ENCODE results near the gene HIBCH.
"Not testable (repeated sequence)": the region's sequence is repeated elsewhere in the genome, so short reads cannot be mapped to it uniquely, and the experiment has no call there.

Gene HIBCH

GRCh38 chr2:190313880-190314279, 5.7 kb downstream of the HIBCH start:
- H3K36me3 ChIP-seq (ENCODE audit: insufficient read depth, low read length), result peaks cover 13% of the 10 kb centered on the region

DNA sequence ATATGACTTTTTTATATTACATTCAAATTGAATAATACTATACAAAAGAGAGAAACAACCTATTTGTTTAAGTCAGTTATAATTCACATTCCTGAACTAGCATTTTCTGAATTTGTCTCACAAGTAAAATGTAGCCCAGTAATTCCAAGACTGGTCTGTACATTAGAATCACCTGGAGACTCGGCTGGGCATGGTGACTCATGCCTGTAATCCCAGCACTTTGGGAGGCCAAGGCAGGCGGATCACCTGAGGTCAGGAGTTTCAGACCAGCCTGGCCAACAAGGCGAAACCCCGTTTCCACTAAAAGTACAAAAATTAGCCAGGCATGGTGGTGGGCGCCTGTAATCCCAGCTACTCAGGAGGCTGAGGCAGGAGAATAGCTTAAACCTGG, 7.0 kb downstream of the HIBCH start:
- H2AFZ ChIP-seq (ENCODE audit: low read depth, low read length); H3K4me3 ChIP-seq (ENCODE audit: low read length); H3K9me3 ChIP-seq (ENCODE audit: low read length); H3K27me3 ChIP-seq (ENCODE audit: insufficient read depth, low read length); H3K4me1 ChIP-seq (ENCODE audit: insufficient read depth, low read length): not testable (repeated sequence)
- H3K36me3 ChIP-seq (ENCODE audit: insufficient read depth, low read length), result peaks cover 20% of the 10 kb centered on the region

More at GRCh38 chr2:190313880-190314279, 5.7 kb downstream of the HIBCH start:
- Histone ChIP-seq H2AFZ (ENCODE audit: low read depth, low read length) (no peak overlapping the region), H3K4me3 (ENCODE audit: low read length) (no peak overlapping the region), H3K27me3 (ENCODE audit: insufficient read depth, low read length) (no peaks in the 10 kb centered on the region), H3K9me3 (ENCODE audit: low read length) (no peaks in the 10 kb centered on the region), H3K4me1 (ENCODE audit: insufficient read depth, low read length) (peaks cover 8% of the 10 kb centered on the region)

- Histone ChIP-seq H3K4me3 (ENCODE audit: low read length) (no peak overlapping the region), H3K4me1 (ENCODE audit: insufficient read depth, low read length) (no peaks in the 10 kb centered on the region), H3K27me3 (ENCODE audit: insufficient read depth, low read length) (no peaks in the 10 kb centered on the region), H3K9me3 (ENCODE audit: low read length) (no peaks in the 10 kb centered on the region), H3K36me3 (ENCODE audit: insufficient read depth, low read length) (peaks cover 20% of the 10 kb centered on the region), H2AFZ (ENCODE audit: low read depth, low read length) (no peak overlapping the region)
Measured at GRCh38 chr2:190311893-190312634, 7.6 kb downstream of the HIBCH start.

GRCh38 chr2:190308031-190308430, 11.6 kb downstream of the HIBCH start:
- Histone ChIP-seq H3K36me3 (ENCODE audit: insufficient read depth, low read length) (peaks cover 27% of the 10 kb centered on the region), H2AFZ (ENCODE audit: low read depth, low read length) (no peak overlapping the region), H3K9me3 (ENCODE audit: low read length) (no peaks in the 10 kb centered on the region), H3K27me3 (ENCODE audit: insufficient read depth, low read length) (no peaks in the 10 kb centered on the region), H3K4me1 (ENCODE audit: insufficient read depth, low read length) (no peaks in the 10 kb centered on the region), H3K4me3 (ENCODE audit: low read length) (no peak overlapping the region)

GRCh38 chr2:190304404-190304803, 15.2 kb downstream of the HIBCH start:
- Histone ChIP-seq H3K4me1 (ENCODE audit: insufficient read depth, low read length) (no peaks in the 10 kb centered on the region), H3K27me3 (ENCODE audit: insufficient read depth, low read length) (no peaks in the 10 kb centered on the region), H3K36me3 (ENCODE audit: insufficient read depth, low read length) (peaks cover 23% of the 10 kb centered on the region), H3K9me3 (ENCODE audit: low read length) (no peaks in the 10 kb centered on the region), H2AFZ (ENCODE audit: low read depth, low read length) (no peak overlapping the region), H3K4me3 (ENCODE audit: low read length) (no peak overlapping the region)

- Histone ChIP-seq H3K27me3 (ENCODE audit: insufficient read depth, low read length) (no peaks in the 10 kb centered on the region), H3K36me3 (ENCODE audit: insufficient read depth, low read length) (peaks cover 21% of the 10 kb centered on the region), H3K4me3 (ENCODE audit: low read length) (no peak overlapping the region), H3K9me3 (ENCODE audit: low read length) (no peaks in the 10 kb centered on the region), H3K4me1 (ENCODE audit: insufficient read depth, low read length) (no peaks in the 10 kb centered on the region), H2AFZ (ENCODE audit: low read depth, low read length) (no peak overlapping the region)
Measured at GRCh38 chr2:190303647-190304046, 16.0 kb downstream of the HIBCH start.

DNA sequence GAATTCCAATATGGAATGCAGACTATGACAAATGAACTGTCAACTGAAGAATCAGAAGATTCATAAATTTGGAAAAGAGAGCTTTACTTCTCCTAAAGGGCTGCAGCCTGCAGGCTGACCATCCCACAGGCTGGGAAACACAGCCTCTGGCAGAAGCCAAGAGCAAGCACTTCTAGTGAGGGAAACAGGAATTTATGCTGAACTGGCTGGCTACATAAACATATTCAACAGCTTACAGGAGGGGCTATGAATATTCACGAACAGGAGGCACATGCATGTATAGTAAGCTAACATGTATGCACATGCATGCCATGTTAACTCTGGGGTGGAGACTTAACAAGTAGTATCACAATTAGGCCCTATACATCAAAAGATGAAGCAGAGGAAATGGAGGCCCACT, 17.6 kb downstream of the HIBCH start:
- H3K27me3 ChIP-seq (ENCODE audit: insufficient read depth, low read length), result no peaks in the 10 kb centered on the region
- no peak overlapping the region for H3K4me3 ChIP-seq (ENCODE audit: low read length)
- H3K36me3 ChIP-seq (ENCODE audit: insufficient read depth, low read length), result peaks cover 20% of the 10 kb centered on the region

DNA sequence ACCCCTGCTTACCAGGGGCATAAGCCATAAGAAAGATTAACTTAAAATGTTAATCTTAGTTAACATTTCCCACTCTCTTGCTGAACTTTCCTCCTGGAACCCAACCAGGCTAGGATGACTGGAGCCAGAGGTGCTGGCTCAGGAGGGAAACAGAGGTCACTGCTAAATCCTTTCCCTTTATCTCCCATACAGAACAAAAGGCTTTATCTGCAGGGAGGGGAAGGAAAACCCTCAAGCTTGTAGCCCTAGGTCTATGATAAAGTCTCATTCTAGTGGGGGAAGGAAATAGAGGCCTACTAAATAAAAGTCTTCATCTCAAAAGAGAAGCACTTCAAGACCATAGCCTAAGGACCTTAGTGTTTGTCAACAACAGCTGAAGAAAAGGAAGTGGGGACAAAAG, 18.6 kb downstream of the HIBCH start:
- H3K4me3 ChIP-seq (ENCODE audit: low read length), result no peak overlapping the region
- no peaks in the 10 kb centered on the region for H3K4me1 ChIP-seq (ENCODE audit: insufficient read depth, low read length)
- H2AFZ ChIP-seq (ENCODE audit: low read depth, low read length), result no peak overlapping the region
- H3K36me3 ChIP-seq (ENCODE audit: insufficient read depth, low read length), result peaks cover 21% of the 10 kb centered on the region
- no peaks in the 10 kb centered on the region for H3K9me3 ChIP-seq (ENCODE audit: low read length)
- H3K27me3 ChIP-seq (ENCODE audit: insufficient read depth, low read length), result no peaks in the 10 kb centered on the region

More for the DNA sequence above, 17.6 kb downstream of the HIBCH start:
- no peaks in the 10 kb centered on the region for H3K9me3 ChIP-seq (ENCODE audit: low read length)
- no peak overlapping the region for H2AFZ ChIP-seq (ENCODE audit: low read depth, low read length)
- H3K4me1 ChIP-seq (ENCODE audit: insufficient read depth, low read length), result no peaks in the 10 kb centered on the region

- not testable (repeated sequence) for H3K9me3 ChIP-seq (ENCODE audit: low read length); H3K4me1 ChIP-seq (ENCODE audit: insufficient read depth, low read length); H2AFZ ChIP-seq (ENCODE audit: low read depth, low read length); H3K27me3 ChIP-seq (ENCODE audit: insufficient read depth, low read length); H3K4me3 ChIP-seq (ENCODE audit: low read length)
- peaks cover 36% of the 10 kb centered on the region for H3K36me3 ChIP-seq (ENCODE audit: insufficient read depth, low read length)
Measured at GRCh38 chr2:190297880-190298279, 21.7 kb downstream of the HIBCH start.

DNA sequence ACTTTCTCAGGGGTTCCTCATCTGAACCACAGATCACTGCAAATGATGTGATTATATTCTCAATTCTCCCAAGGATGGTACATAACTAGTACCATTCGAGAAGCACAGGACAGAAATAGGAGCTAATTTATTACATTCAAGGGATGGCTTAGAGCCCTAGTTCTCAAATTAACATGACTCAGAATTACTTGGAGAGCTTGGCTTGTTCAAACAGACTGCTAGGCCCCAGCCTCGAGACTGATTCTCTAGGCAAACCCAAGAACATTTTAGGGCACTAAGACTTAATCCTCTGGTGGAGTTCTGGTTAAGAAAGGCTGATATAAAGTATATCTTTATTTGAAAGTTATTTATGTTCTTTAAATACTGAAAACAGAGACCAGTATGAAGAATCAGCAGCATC, 35.8 kb downstream of the HIBCH start:
- H3K9me3 ChIP-seq (ENCODE audit: low read length), result no peaks in the 10 kb centered on the region
- no peak overlapping the region for H2AFZ ChIP-seq (ENCODE audit: low read depth, low read length)
- no peaks in the 10 kb centered on the region for H3K27me3 ChIP-seq (ENCODE audit: insufficient read depth, low read length)
- no peak overlapping the region for H3K4me3 ChIP-seq (ENCODE audit: low read length)
- H3K36me3 ChIP-seq (ENCODE audit: insufficient read depth, low read length), result peaks cover 42% of the 10 kb centered on the region
- H3K4me1 ChIP-seq (ENCODE audit: insufficient read depth, low read length), result no peaks in the 10 kb centered on the region

GRCh38 chr2:190280565-190281350, 38.9 kb downstream of the HIBCH start:
- Histone ChIP-seq H3K27me3 (ENCODE audit: insufficient read depth, low read length) (no peaks in the 10 kb centered on the region), H3K4me1 (ENCODE audit: insufficient read depth, low read length) (no peaks in the 10 kb centered on the region), H3K36me3 (ENCODE audit: insufficient read depth, low read length) (peaks cover 23% of the 10 kb centered on the region), H3K4me3 (ENCODE audit: low read length) (no peak overlapping the region), H2AFZ (ENCODE audit: low read depth, low read length) (no peak overlapping the region), H3K9me3 (ENCODE audit: low read length) (no peaks in the 10 kb centered on the region)

- not testable (repeated sequence) for H2AFZ ChIP-seq (ENCODE audit: low read depth, low read length); H3K27me3 ChIP-seq (ENCODE audit: insufficient read depth, low read length); H3K4me3 ChIP-seq (ENCODE audit: low read length); H3K9me3 ChIP-seq (ENCODE audit: low read length); H3K4me1 ChIP-seq (ENCODE audit: insufficient read depth, low read length)
- peaks cover 20% of the 10 kb centered on the region for H3K36me3 ChIP-seq (ENCODE audit: insufficient read depth, low read length)
Measured at GRCh38 chr2:190279256-190280134, 40.1 kb downstream of the HIBCH start.
